ENCODE results near the gene SYNJ2.

GRCh38 chr6:157943964-157944283 is 37.7 kb upstream of the SYNJ2 start:
- TF ChIP-seq POLR2AphosphoS5 (IDR thresholded peaks at IDR 0.05; ENCODE audit: low read depth, low read length) = no peak
- TF ChIP-seq POLR2A (IDR thresholded peaks at IDR 0.05; ENCODE audit: low read depth, low read length) = no peak
- TF ChIP-seq TAF1 (IDR thresholded peaks at IDR 0.05; ENCODE audit: low read depth, low read length) = no peak
- TF ChIP-seq PAX5 (IDR thresholded peaks at IDR 0.05; ENCODE audit: insufficient read depth, low read length, severe bottlenecking) = no peak

All from GM12891 (cell line).